HepG2 (cell line): ENCODE measurements around the gene MAP3K4. TPM values are rescaled to one million over a fixed set of nuclear protein-coding genes. Genes with fewer than 3 reads are reported as not detected.

ENCODE experiments used
- CREB1 ChIP-seq, 2 experiments: fragments of 450-650 bp in 1 of 2; IDR thresholded peaks; 2 replicates each; pipeline ENCODE4 v1.6.1; 2016 to 2017; ENCODE audit warnings: control low read depth in 1 of 2, mild to moderate bottlenecking in 1 of 2, missing compliant biosample characterization in 1 of 2, missing genetic modification characterization in 1 of 2
- MED13 ChIP-seq: sonication (generic); formaldehyde crosslinking; IDR thresholded peaks from 2 replicates; pipeline ENCODE4 v1.5.0; 2020; ENCODE audit warnings: missing genetic modification reagents
- RBM22 ChIP-seq: fragments of 200-400 bp; formaldehyde crosslinking; optimal IDR thresholded peaks from 2 replicates; pipeline ENCODE3; 2017; ENCODE audit warnings: mild to moderate bottlenecking, low read length, moderate library complexity
- SRSF1 ChIP-seq: fragments of 200-400 bp; formaldehyde crosslinking; optimal IDR thresholded peaks from 2 replicates; pipeline ENCODE3; 2017; ENCODE audit warnings: mild to moderate bottlenecking, low read depth, low read length, moderate library complexity
- TARDBP ChIP-seq: sonication (generic); formaldehyde crosslinking; IDR thresholded peaks from 2 replicates; pipeline ENCODE4 v1.8.0; 2022; ENCODE audit warnings: mild to moderate bottlenecking, missing genetic modification reagents
- TOE1 ChIP-seq: sonication (generic); formaldehyde crosslinking; IDR thresholded peaks from 2 replicates; pipeline ENCODE4 v1.4.0; 2020; ENCODE audit warnings: mild to moderate bottlenecking, missing genetic modification reagents
- ZNF180 ChIP-seq: sonication (generic); formaldehyde crosslinking; IDR thresholded peaks from 2 replicates; pipeline ENCODE4 v1.4.0; 2020; ENCODE audit warnings: low read depth, missing genetic modification reagents, borderline replicate concordance
- ZNF253 ChIP-seq: sonication (generic); formaldehyde crosslinking; IDR thresholded peaks from 2 replicates; pipeline ENCODE4 v1.8.0; 2022; ENCODE audit warnings: mild to moderate bottlenecking, missing genetic modification reagents, borderline replicate concordance
- polyA plus RNA-seq, 8 experiments: library from polyadenylated mRNA; depleted of rRNA in 3 of 8; stranded (reverse) in 7 of 8; unstranded in 1 of 8; fragments of >200 nt; fragmentation: Illumina TruSeq in 4 of 8; extraction: Trizol in 4 of 8; gene quantifications; 2 replicates each; pipeline versions ENCODE4 v1.2.1 to v1.2.3, GENCODE V29; 2011 to 2016; ENCODE audit warnings: low read depth in 4 of 8, missing spikeins in 1 of 8, mixed read lengths in 1 of 8; ENCODE audit not compliant: insufficient read depth in 1 of 8
- total RNA-seq, 5 experiments: library from RNA; depleted of rRNA; stranded (reverse); fragments of >200 nt; fragmentation: Illumina TruSeq; extraction: Trizol; gene quantifications; 2 replicates each; pipeline ENCODE4 v1.2.3, GENCODE V29; 2016; ENCODE audit warnings: low read depth in 1 of 5
- TF ChIP-seq, protein P1 (sequence below): sonication (generic); formaldehyde crosslinking; IDR thresholded peaks from 2 replicates; pipeline ENCODE4 v1.4.0; 2020; ENCODE audit warnings: missing genetic modification reagents
- TF ChIP-seq, protein P2 (sequence below): sonication (generic); formaldehyde crosslinking; conservative IDR thresholded peaks from 2 replicates; pipeline ENCODE4 v1.4.0; 2020; ENCODE audit warnings: missing genetic modification reagents
- TF ChIP-seq, protein P3 (sequence below): sonication (generic); formaldehyde crosslinking; conservative IDR thresholded peaks from 2 replicates; pipeline ENCODE4 v1.8.0; 2022; ENCODE audit warnings: low read depth, missing genetic modification reagents
- TF ChIP-seq, protein P4 (sequence below): IDR thresholded peaks from 2 replicates; pipeline ENCODE4 v1.6.1; 2016; ENCODE audit warnings: low read depth, missing genetic modification reagents, missing compliant biosample characterization
- TF ChIP-seq, protein P5 (sequence below): sonication (generic); formaldehyde crosslinking; IDR thresholded peaks from 2 replicates; pipeline ENCODE4 v1.4.0; 2020; ENCODE audit warnings: low read depth, mild to moderate bottlenecking, missing genetic modification reagents
- TF ChIP-seq, protein P6 (sequence below): sonication (generic); formaldehyde crosslinking; IDR thresholded peaks from 2 replicates; pipeline ENCODE4 v1.9.0; 2022; ENCODE audit warnings: low read depth, missing genetic modification reagents

The MAP3K4 gene
- total and polyA plus RNA-seq, 2 of the 13 experiments (the other 11 are each of a cell fraction or from before 2014, with no cell fraction given): 12.9 to 33.6 TPM

DNA sequence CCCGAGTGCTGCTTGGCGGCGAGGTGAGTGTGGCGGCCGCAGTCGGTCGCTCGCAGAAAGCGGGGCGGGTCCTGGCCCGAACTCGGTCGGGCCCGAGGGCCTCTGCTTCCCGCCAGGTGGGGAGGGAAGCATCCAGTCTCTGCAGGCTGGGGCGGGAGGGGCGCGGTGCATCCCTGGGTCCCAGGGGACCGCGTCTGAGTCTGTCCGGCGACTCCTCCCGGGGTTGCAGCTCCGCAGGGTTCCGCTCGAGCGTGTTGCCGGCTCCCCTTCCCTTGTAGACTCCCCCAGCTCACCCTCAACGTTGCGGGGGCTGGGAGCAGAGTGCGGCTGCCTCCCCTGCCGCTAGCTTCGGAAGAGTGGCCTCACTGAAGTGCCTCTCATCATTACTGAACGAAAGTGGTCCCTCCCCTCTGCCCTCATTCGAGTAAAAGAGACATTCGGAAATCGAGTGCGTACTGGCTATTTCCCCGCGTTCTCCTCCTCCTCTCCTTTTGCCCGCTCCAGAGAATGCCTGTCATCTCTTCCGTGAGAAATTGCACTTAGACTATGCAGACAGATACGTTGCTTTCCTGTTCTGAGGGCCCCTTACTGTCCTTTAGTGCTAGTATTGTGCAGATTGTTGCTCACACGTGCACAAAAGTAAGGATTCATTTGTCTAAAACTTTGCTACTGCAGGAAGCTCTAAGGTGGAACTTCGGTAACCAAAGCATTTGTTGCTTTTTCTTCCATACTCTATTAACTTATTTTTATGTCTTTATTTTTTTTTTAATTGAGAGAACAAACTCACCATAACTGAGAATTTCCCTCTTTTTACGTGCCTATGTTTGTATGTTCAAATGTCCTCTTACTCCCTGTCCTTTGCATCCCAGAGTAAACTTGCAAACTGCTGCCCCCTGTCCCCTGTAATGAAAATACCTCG lies 751 bp downstream of the MAP3K4 start (continued):
- TF ChIP-seq, protein P1, sequence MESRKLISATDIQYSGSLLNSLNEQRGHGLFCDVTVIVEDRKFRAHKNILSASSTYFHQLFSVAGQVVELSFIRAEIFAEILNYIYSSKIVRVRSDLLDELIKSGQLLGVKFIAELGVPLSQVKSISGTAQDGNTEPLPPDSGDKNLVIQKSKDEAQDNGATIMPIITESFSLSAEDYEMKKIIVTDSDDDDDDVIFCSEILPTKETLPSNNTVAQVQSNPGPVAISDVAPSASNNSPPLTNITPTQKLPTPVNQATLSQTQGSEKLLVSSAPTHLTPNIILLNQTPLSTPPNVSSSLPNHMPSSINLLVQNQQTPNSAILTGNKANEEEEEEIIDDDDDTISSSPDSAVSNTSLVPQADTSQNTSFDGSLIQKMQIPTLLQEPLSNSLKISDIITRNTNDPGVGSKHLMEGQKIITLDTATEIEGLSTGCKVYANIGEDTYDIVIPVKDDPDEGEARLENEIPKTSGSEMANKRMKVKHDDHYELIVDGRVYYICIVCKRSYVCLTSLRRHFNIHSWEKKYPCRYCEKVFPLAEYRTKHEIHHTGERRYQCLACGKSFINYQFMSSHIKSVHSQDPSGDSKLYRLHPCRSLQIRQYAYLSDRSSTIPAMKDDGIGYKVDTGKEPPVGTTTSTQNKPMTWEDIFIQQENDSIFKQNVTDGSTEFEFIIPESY (CRISPR knock-in tag): no peak
- TF ChIP-seq ZNF253 (CRISPR knock-in tag): no peak
- TF ChIP-seq, protein P2, sequence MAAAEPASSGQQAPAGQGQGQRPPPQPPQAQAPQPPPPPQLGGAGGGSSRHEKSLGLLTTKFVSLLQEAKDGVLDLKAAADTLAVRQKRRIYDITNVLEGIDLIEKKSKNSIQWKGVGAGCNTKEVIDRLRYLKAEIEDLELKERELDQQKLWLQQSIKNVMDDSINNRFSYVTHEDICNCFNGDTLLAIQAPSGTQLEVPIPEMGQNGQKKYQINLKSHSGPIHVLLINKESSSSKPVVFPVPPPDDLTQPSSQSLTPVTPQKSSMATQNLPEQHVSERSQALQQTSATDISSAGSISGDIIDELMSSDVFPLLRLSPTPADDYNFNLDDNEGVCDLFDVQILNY (CRISPR knock-in tag): no peak; the same call in 1 of the 2 replicates
- TF ChIP-seq ZNF180: no peak
- no peak for TF ChIP-seq TARDBP (CRISPR knock-in tag)
- no peak for TF ChIP-seq MED13 (CRISPR knock-in tag)
- TF ChIP-seq, protein P3, sequence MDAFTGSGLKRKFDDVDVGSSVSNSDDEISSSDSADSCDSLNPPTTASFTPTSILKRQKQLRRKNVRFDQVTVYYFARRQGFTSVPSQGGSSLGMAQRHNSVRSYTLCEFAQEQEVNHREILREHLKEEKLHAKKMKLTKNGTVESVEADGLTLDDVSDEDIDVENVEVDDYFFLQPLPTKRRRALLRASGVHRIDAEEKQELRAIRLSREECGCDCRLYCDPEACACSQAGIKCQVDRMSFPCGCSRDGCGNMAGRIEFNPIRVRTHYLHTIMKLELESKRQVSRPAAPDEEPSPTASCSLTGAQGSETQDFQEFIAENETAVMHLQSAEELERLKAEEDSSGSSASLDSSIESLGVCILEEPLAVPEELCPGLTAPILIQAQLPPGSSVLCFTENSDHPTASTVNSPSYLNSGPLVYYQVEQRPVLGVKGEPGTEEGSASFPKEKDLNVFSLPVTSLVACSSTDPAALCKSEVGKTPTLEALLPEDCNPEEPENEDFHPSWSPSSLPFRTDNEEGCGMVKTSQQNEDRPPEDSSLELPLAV (CRISPR knock-in tag): no peak
- TF ChIP-seq, protein P4, sequence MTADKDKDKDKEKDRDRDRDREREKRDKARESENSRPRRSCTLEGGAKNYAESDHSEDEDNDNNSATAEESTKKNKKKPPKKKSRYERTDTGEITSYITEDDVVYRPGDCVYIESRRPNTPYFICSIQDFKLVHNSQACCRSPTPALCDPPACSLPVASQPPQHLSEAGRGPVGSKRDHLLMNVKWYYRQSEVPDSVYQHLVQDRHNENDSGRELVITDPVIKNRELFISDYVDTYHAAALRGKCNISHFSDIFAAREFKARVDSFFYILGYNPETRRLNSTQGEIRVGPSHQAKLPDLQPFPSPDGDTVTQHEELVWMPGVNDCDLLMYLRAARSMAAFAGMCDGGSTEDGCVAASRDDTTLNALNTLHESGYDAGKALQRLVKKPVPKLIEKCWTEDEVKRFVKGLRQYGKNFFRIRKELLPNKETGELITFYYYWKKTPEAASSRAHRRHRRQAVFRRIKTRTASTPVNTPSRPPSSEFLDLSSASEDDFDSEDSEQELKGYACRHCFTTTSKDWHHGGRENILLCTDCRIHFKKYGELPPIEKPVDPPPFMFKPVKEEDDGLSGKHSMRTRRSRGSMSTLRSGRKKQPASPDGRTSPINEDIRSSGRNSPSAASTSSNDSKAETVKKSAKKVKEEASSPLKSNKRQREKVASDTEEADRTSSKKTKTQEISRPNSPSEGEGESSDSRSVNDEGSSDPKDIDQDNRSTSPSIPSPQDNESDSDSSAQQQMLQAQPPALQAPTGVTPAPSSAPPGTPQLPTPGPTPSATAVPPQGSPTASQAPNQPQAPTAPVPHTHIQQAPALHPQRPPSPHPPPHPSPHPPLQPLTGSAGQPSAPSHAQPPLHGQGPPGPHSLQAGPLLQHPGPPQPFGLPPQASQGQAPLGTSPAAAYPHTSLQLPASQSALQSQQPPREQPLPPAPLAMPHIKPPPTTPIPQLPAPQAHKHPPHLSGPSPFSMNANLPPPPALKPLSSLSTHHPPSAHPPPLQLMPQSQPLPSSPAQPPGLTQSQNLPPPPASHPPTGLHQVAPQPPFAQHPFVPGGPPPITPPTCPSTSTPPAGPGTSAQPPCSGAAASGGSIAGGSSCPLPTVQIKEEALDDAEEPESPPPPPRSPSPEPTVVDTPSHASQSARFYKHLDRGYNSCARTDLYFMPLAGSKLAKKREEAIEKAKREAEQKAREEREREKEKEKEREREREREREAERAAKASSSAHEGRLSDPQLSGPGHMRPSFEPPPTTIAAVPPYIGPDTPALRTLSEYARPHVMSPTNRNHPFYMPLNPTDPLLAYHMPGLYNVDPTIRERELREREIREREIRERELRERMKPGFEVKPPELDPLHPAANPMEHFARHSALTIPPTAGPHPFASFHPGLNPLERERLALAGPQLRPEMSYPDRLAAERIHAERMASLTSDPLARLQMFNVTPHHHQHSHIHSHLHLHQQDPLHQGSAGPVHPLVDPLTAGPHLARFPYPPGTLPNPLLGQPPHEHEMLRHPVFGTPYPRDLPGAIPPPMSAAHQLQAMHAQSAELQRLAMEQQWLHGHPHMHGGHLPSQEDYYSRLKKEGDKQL (CRISPR knock-in tag): no peak
- TF ChIP-seq, protein P5, sequence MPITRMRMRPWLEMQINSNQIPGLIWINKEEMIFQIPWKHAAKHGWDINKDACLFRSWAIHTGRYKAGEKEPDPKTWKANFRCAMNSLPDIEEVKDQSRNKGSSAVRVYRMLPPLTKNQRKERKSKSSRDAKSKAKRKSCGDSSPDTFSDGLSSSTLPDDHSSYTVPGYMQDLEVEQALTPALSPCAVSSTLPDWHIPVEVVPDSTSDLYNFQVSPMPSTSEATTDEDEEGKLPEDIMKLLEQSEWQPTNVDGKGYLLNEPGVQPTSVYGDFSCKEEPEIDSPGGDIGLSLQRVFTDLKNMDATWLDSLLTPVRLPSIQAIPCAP (CRISPR knock-in tag): no peak
- TF ChIP-seq, protein P6, sequence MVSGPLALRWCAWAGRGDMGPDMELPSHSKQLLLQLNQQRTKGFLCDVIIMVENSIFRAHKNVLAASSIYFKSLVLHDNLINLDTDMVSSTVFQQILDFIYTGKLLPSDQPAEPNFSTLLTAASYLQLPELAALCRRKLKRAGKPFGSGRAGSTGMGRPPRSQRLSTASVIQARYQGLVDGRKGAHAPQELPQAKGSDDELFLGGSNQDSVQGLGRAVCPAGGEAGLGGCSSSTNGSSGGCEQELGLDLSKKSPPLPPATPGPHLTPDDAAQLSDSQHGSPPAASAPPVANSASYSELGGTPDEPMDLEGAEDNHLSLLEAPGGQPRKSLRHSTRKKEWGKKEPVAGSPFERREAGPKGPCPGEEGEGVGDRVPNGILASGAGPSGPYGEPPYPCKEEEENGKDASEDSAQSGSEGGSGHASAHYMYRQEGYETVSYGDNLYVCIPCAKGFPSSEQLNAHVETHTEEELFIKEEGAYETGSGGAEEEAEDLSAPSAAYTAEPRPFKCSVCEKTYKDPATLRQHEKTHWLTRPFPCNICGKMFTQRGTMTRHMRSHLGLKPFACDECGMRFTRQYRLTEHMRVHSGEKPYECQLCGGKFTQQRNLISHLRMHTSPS (CRISPR knock-in tag): no peak
- TF ChIP-seq TOE1 (CRISPR knock-in tag): no peak
- no peak for TF ChIP-seq CREB1 (IDR thresholded peaks at IDR 0.05)
- TF ChIP-seq CREB1 (CRISPR knock-in tag; IDR thresholded peaks at IDR 0.05): no peak
- TF ChIP-seq SRSF1: no peak
- no peak for TF ChIP-seq RBM22
